Measurements from ENCODE around the gene ORC5.

ORC5 gene

DNA sequence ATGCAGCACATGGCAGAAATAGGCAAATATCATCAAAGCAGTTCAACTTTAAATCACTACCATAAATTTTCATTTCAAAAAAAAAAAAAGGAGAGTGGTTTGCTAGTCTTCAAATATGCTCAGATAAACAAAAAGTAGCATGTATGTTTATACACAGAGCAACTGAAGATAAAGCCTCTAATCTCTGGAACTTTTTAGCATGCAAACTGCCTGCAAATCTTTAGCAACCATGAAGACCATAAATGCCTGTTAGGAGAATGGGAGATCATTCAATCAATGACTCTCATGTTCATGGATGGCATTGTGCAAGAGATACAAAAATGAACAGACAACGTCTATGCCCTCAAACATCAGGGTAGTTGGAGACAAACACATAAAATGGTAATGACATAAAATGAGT lies 57.3 kb downstream of the ORC5 start:
- no peak overlapping the region for H3K27ac ChIP-seq (ENCODE audit: extremely low read depth, low read depth, low read length)
- CTCF ChIA-PET: interaction anchor here (0.5 to 0.9 kb wide), 2 partner anchors 44 to 704 kb away, joined by 3 read pairs; no protein-coding TSS in a partner anchor
- peaks cover 0 to 4% of the 10 kb centered on the region in 2 experiments; a peak in 2 of 3 replicates for H3K36me3 ChIP-seq (ENCODE audit: control insufficient read depth in 2 of 2, insufficient read depth in 1 of 2, low read length in 2 of 2)
- no peaks in the 10 kb centered on the region for H3K9me3 ChIP-seq (ENCODE audit: control insufficient read depth, insufficient read depth, low read depth, low read length)
- no peaks in the 10 kb centered on the region for H3K4me1 ChIP-seq (ENCODE audit: control insufficient read depth, insufficient read depth, low read length)
- POLR2A ChIA-PET: no interaction called here
- TF ChIP-seq OVOL3 (tag by site-specific recombination; IDR thresholded peaks at IDR 0.05) (no peak), ZNF404 (tag by site-specific recombination; IDR thresholded peaks at IDR 0.05) (no peak), ZNF274 (IDR thresholded peaks at IDR 0.05; ENCODE audit: low read length) (no peak), ZNF274 (tag by site-specific recombination; IDR thresholded peaks at IDR 0.05; ENCODE audit: borderline replicate concordance) (no peak), KLF16 (tag by site-specific recombination; IDR thresholded peaks at IDR 0.05) (no peak), ZNF416 (tag by site-specific recombination; IDR thresholded peaks at IDR 0.05) (no peak), ZNF16 (tag by site-specific recombination; IDR thresholded peaks at IDR 0.05; ENCODE audit: low read depth) (no peak), ZSCAN23 (tag by site-specific recombination; IDR thresholded peaks at IDR 0.05) (no peak), ZNF2 (tag by site-specific recombination; IDR thresholded peaks at IDR 0.05) (no peak), ZNF843 (tag by site-specific recombination; IDR thresholded peaks at IDR 0.05) (no peak), ZNF623 (tag by site-specific recombination; IDR thresholded peaks at IDR 0.05) (no peak), ZNF248 (tag by site-specific recombination; IDR thresholded peaks at IDR 0.05) (no peak), ZFP37 (tag by site-specific recombination; IDR thresholded peaks at IDR 0.05) (no peak)
- TF ChIP-seq, protein P1, sequence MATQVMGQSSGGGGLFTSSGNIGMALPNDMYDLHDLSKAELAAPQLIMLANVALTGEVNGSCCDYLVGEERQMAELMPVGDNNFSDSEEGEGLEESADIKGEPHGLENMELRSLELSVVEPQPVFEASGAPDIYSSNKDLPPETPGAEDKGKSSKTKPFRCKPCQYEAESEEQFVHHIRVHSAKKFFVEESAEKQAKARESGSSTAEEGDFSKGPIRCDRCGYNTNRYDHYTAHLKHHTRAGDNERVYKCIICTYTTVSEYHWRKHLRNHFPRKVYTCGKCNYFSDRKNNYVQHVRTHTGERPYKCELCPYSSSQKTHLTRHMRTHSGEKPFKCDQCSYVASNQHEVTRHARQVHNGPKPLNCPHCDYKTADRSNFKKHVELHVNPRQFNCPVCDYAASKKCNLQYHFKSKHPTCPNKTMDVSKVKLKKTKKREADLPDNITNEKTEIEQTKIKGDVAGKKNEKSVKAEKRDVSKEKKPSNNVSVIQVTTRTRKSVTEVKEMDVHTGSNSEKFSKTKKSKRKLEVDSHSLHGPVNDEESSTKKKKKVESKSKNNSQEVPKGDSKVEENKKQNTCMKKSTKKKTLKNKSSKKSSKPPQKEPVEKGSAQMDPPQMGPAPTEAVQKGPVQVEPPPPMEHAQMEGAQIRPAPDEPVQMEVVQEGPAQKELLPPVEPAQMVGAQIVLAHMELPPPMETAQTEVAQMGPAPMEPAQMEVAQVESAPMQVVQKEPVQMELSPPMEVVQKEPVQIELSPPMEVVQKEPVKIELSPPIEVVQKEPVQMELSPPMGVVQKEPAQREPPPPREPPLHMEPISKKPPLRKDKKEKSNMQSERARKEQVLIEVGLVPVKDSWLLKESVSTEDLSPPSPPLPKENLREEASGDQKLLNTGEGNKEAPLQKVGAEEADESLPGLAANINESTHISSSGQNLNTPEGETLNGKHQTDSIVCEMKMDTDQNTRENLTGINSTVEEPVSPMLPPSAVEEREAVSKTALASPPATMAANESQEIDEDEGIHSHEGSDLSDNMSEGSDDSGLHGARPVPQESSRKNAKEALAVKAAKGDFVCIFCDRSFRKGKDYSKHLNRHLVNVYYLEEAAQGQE (tag by site-specific recombination; IDR thresholded peaks at IDR 0.05): no peak
- TF ChIP-seq, protein P2, sequence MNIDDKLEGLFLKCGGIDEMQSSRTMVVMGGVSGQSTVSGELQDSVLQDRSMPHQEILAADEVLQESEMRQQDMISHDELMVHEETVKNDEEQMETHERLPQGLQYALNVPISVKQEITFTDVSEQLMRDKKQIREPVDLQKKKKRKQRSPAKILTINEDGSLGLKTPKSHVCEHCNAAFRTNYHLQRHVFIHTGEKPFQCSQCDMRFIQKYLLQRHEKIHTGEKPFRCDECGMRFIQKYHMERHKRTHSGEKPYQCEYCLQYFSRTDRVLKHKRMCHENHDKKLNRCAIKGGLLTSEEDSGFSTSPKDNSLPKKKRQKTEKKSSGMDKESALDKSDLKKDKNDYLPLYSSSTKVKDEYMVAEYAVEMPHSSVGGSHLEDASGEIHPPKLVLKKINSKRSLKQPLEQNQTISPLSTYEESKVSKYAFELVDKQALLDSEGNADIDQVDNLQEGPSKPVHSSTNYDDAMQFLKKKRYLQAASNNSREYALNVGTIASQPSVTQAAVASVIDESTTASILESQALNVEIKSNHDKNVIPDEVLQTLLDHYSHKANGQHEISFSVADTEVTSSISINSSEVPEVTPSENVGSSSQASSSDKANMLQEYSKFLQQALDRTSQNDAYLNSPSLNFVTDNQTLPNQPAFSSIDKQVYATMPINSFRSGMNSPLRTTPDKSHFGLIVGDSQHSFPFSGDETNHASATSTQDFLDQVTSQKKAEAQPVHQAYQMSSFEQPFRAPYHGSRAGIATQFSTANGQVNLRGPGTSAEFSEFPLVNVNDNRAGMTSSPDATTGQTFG (tag by site-specific recombination; IDR thresholded peaks at IDR 0.05; ENCODE audit: borderline replicate concordance): no peak
- TF ChIP-seq, protein P3, sequence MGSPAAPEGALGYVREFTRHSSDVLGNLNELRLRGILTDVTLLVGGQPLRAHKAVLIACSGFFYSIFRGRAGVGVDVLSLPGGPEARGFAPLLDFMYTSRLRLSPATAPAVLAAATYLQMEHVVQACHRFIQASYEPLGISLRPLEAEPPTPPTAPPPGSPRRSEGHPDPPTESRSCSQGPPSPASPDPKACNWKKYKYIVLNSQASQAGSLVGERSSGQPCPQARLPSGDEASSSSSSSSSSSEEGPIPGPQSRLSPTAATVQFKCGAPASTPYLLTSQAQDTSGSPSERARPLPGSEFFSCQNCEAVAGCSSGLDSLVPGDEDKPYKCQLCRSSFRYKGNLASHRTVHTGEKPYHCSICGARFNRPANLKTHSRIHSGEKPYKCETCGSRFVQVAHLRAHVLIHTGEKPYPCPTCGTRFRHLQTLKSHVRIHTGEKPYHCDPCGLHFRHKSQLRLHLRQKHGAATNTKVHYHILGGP (tag by site-specific recombination; IDR thresholded peaks at IDR 0.05): no peak
- TF ChIP-seq, protein P4, sequence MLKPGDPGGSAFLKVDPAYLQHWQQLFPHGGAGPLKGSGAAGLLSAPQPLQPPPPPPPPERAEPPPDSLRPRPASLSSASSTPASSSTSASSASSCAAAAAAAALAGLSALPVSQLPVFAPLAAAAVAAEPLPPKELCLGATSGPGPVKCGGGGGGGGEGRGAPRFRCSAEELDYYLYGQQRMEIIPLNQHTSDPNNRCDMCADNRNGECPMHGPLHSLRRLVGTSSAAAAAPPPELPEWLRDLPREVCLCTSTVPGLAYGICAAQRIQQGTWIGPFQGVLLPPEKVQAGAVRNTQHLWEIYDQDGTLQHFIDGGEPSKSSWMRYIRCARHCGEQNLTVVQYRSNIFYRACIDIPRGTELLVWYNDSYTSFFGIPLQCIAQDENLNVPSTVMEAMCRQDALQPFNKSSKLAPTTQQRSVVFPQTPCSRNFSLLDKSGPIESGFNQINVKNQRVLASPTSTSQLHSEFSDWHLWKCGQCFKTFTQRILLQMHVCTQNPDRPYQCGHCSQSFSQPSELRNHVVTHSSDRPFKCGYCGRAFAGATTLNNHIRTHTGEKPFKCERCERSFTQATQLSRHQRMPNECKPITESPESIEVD (tag by site-specific recombination; IDR thresholded peaks at IDR 0.05): no peak
- H3K4me3 ChIP-seq (ENCODE audit: low read depth, low read length): no peak overlapping the region

DNA sequence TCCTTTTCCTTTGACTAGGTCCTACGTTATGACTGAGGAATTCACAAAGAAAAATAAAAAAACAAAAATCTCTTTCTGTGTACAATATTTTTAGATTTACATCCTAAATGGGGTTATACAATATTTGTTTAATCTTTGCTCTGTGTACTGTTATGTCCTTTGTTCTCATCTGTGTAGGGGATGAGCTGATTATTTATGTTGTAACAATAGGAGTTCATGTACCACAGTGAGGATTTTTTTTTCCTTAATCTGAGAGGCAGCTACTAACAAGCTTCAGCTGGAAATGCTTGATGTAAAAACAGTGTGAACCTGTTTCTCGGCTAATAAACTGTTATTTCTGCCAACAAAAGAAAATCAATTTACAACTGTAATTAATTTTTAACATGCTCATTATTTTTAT lies 58.0 kb downstream of the ORC5 start:
- no peak overlapping the region for H3K27ac ChIP-seq (ENCODE audit: extremely low read depth, low read depth, low read length)
- H3K4me3 ChIP-seq (ENCODE audit: low read depth, low read length): no peak overlapping the region
- H3K9me3 ChIP-seq (ENCODE audit: control insufficient read depth, insufficient read depth, low read depth, low read length): no peaks in the 10 kb centered on the region
- ChIA-PET CTCF (interaction anchor here (0.5 to 0.7 kb wide), 2 partner anchors 44 to 491 kb away, joined by 3 read pairs; no protein-coding TSS in a partner anchor), POLR2A (no interaction called here)
- H3K4me1 ChIP-seq (ENCODE audit: control insufficient read depth, insufficient read depth, low read length): no peaks in the 10 kb centered on the region
- H3K36me3 ChIP-seq (ENCODE audit: control insufficient read depth in 2 of 2, insufficient read depth in 1 of 2, low read length in 2 of 2): peaks cover 0 to 4% of the 10 kb centered on the region in 2 experiments; a peak in 2 of 3 replicates
- TF ChIP-seq, protein P5, sequence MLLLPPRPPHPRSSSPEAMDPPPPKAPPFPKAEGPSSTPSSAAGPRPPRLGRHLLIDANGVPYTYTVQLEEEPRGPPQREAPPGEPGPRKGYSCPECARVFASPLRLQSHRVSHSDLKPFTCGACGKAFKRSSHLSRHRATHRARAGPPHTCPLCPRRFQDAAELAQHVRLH (tag by site-specific recombination; IDR thresholded peaks at IDR 0.05): no peak
- TF ChIP-seq KLF7 (tag by site-specific recombination; IDR thresholded peaks at IDR 0.05; ENCODE audit: borderline replicate concordance): no peak
- TF ChIP-seq, protein P6, sequence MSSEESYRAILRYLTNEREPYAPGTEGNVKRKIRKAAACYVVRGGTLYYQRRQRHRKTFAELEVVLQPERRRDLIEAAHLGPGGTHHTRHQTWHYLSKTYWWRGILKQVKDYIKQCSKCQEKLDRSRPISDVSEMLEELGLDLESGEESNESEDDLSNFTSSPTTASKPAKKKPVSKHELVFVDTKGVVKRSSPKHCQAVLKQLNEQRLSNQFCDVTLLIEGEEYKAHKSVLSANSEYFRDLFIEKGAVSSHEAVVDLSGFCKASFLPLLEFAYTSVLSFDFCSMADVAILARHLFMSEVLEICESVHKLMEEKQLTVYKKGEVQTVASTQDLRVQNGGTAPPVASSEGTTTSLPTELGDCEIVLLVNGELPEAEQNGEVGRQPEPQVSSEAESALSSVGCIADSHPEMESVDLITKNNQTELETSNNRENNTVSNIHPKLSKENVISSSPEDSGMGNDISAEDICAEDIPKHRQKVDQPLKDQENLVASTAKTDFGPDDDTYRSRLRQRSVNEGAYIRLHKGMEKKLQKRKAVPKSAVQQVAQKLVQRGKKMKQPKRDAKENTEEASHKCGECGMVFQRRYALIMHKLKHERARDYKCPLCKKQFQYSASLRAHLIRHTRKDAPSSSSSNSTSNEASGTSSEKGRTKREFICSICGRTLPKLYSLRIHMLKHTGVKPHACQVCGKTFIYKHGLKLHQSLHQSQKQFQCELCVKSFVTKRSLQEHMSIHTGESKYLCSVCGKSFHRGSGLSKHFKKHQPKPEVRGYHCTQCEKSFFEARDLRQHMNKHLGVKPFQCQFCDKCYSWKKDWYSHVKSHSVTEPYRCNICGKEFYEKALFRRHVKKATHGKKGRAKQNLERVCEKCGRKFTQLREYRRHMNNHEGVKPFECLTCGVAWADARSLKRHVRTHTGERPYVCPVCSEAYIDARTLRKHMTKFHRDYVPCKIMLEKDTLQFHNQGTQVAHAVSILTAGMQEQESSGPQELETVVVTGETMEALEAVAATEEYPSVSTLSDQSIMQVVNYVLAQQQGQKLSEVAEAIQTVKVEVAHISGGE (tag by site-specific recombination; conservative IDR thresholded peaks at IDR 0.05; ENCODE audit: low read depth): no peak
- no peak for TF ChIP-seq ZNF776 (tag by site-specific recombination; IDR thresholded peaks at IDR 0.05; ENCODE audit: borderline replicate concordance)
- TF ChIP-seq ZNF19 (tag by site-specific recombination; IDR thresholded peaks at IDR 0.05; ENCODE audit: low read depth): no peak
- TF ChIP-seq TCF7L2 (IDR thresholded peaks at IDR 0.05; ENCODE audit: borderline replicate concordance, low read depth, low read length): no peak

All from HEK293 (cell line).